SK-N-SH (cell line): ENCODE measurements around the gene XPOT. TPM values are rescaled to one million over a fixed set of nuclear protein-coding genes. Genes with fewer than 3 reads are reported as not detected.

Experiments
- CTCF ChIA-PET: fragments of 300-600, 350-600 bp; formaldehyde crosslinking; extraction: SDS; loops from one replicate; lab custom pipeline; 2021; lab: Yijun Ruan, JAX
- POLR2A ChIA-PET: fragments of 350-600 bp; sonication (Branson Sonifier 250); formaldehyde crosslinking; extraction: SDS; loops from one replicate; lab custom pipeline; 2020; ENCODE audit warnings: antibody characterized with exemption, inconsistent platforms; lab: Yijun Ruan, JAX
- DNase-seq: peaks from one replicate; pipeline ENCODE4 v3.0.0; 2012
- H2AFZ ChIP-seq: fragments of 200-600 bp; sonication (generic); 2 replicates; pipeline ENCODE4 v1.8.1; 2016; ENCODE audit warnings: antibody characterized with exemption, mild to moderate bottlenecking, low read depth
- H3F3A ChIP-seq: fragments of 200-600 bp; sonication (generic); replicated peaks from 2 replicates; pipeline ENCODE3; 2016; ENCODE audit warnings: antibody characterized with exemption, mild to moderate bottlenecking; ENCODE audit not compliant: insufficient read depth
- H3K27ac ChIP-seq, 2 experiments: fragments of 200-500 bp in 1 of 2; fragments of 200-600 bp in 1 of 2; sonication (Bioruptor generic) in 1 of 2; sonication (generic), shearing (Covaris generic) in 1 of 2; 2 replicates each; pipeline versions ENCODE4 v1.5.1 to v1.6.1; 2014 to 2016; ENCODE audit warnings: low read depth in 2 of 2, inconsistent platforms in 1 of 2, low read length in 1 of 2, mild to moderate bottlenecking in 1 of 2, mixed read lengths in 1 of 2
- H3K27me3 ChIP-seq: fragments of 200-600 bp; sonication (generic), shearing (Covaris generic); 2 replicates; pipeline ENCODE4 v1.6.1; 2016; ENCODE audit warnings: mixed run types; ENCODE audit not compliant: insufficient read depth
- H3K36me3 ChIP-seq, 2 experiments: fragments of 200-500 bp in 1 of 2; fragments of 200-600 bp in 1 of 2; sonication (Bioruptor generic) in 1 of 2; sonication (generic) in 1 of 2; replicated peaks in 1 of 2; 2 replicates each; pipeline versions ENCODE3 to v1.5.1; 2014 to 2016; ENCODE audit warnings: low read length in 1 of 2, mild to moderate bottlenecking in 1 of 2; ENCODE audit not compliant: insufficient read depth in 2 of 2, control insufficient read depth in 1 of 2
- H3K4me1 ChIP-seq, 2 experiments: fragments of 200-500 bp in 1 of 2; fragments of 200-600 bp in 1 of 2; sonication (Bioruptor generic) in 1 of 2; sonication (generic), shearing (Covaris generic) in 1 of 2; 2 replicates each; pipeline versions ENCODE4 v1.5.1 to v1.6.1; 2014 to 2016; ENCODE audit warnings: low read depth in 1 of 2, low read length in 1 of 2, mixed run types in 1 of 2; ENCODE audit not compliant: insufficient read depth in 2 of 2, control insufficient read depth in 1 of 2
- H3K4me2 ChIP-seq: fragments of 200-600 bp; sonication (generic), shearing (Covaris generic); 2 replicates; pipeline ENCODE4 v1.6.1; 2017; ENCODE audit warnings: mixed run types
- H3K4me3 ChIP-seq, 2 experiments: fragments of 200-500 bp in 1 of 2; fragments of 200-600 bp in 1 of 2; sonication (Bioruptor generic) in 1 of 2; sonication (generic), shearing (Covaris generic) in 1 of 2; 2 replicates each; pipeline versions ENCODE4 v1.5.1 to v1.8.1; 2014 to 2016; ENCODE audit warnings: low read depth in 2 of 2, inconsistent platforms in 1 of 2, low read length in 1 of 2, mild to moderate bottlenecking in 1 of 2, mixed read lengths in 1 of 2, moderate library complexity in 1 of 2
- H3K79me2 ChIP-seq: fragments of 200-600 bp; sonication (generic); 2 replicates; pipeline ENCODE4 v1.8.1; 2017; ENCODE audit warnings: mild to moderate bottlenecking; ENCODE audit not compliant: insufficient read depth
- H3K9ac ChIP-seq: fragments of 200-600 bp; sonication (generic); 2 replicates; pipeline ENCODE4 v1.6.1; 2017; ENCODE audit warnings: mixed run types
- H3K9me2 ChIP-seq: fragments of 200-600 bp; sonication (generic); 2 replicates; pipeline ENCODE4 v1.6.1; 2017; ENCODE audit warnings: mixed run types
- H3K9me3 ChIP-seq: fragments of 200-600 bp; sonication (generic); 2 replicates; pipeline ENCODE4 v1.6.1; 2017; ENCODE audit warnings: mixed run types, mild to moderate bottlenecking, moderate library complexity
- H4K20me1 ChIP-seq: fragments of 200-600 bp; sonication (generic); 2 replicates; pipeline ENCODE4 v1.6.1; 2017; ENCODE audit warnings: mild to moderate bottlenecking, mixed run types; ENCODE audit not compliant: insufficient read depth
- CTCF ChIP-seq: fragments of 200-600 bp; sonication (generic); IDR thresholded peaks from 2 replicates; pipeline ENCODE4 v1.6.1; 2017; ENCODE audit warnings: antibody characterized with exemption, mild to moderate bottlenecking, moderate library complexity
- ELF1 ChIP-seq: IDR thresholded peaks from 2 replicates; pipeline ENCODE4 v1.4.0; 2012
- FOSL2 ChIP-seq: IDR thresholded peaks from 2 replicates; pipeline ENCODE4 v1.4.0; 2012; ENCODE audit warnings: low read depth, mild to moderate bottlenecking, moderate library complexity, borderline replicate concordance
- FOXM1 ChIP-seq: IDR thresholded peaks from 2 replicates; pipeline ENCODE4 v1.4.0; 2012; ENCODE audit warnings: low read depth, mild to moderate bottlenecking
- IRF3 ChIP-seq: fragments of 150-350 bp; IDR thresholded peaks from 2 replicates; pipeline ENCODE4 v1.6.1; 2016; ENCODE audit warnings: mild to moderate bottlenecking, low read depth, low read length
- MXI1 ChIP-seq: IDR thresholded peaks from 2 replicates; pipeline ENCODE4 v1.6.1; 2012; ENCODE audit warnings: mild to moderate bottlenecking, low read depth, low read length, improper control_type of control experiment
- NRF1 ChIP-seq: IDR thresholded peaks from 2 replicates; pipeline ENCODE4 v1.6.1; 2012; ENCODE audit warnings: low read depth, mild to moderate bottlenecking, low read length
- TEAD4 ChIP-seq: IDR thresholded peaks from 2 replicates; pipeline ENCODE4 v1.4.0; 2012; ENCODE audit warnings: mild to moderate bottlenecking, borderline replicate concordance; ENCODE audit not compliant: insufficient read depth
- WGBS: methylation state at CpG from one replicate; pipeline ENCODE4 v1.1.6; 2017; ENCODE audit warnings: low lambda C conversion rate; 5-methylcytosine and 5-hydroxymethylcytosine counted together
- polyA plus RNA-seq, 3 experiments: library from polyadenylated mRNA; depleted of rRNA; stranded (reverse); fragments of >200 nt; gene quantifications; 2 replicates each; pipeline ENCODE4 v1.2.3, GENCODE V29; 2012

Gene XPOT
- polyA plus RNA-seq, 1 of the 3 experiments (the other 2 are of a cell fraction): 25.6 TPM

- TF ChIP-seq NRF1: no peak
- no peak for TF ChIP-seq TEAD4
- no peak for TF ChIP-seq CTCF
- TF ChIP-seq ELF1: no peak
- no peak for TF ChIP-seq FOXM1
- TF ChIP-seq MXI1: no peak
Observed at GRCh38 chr12:64468966-64469365, 64.8 kb downstream of the XPOT start (continued).

GRCh38 chr12:64469455-64470142 lies 65.4 kb downstream of the XPOT start:
- Histone ChIP-seq H3K4me3 (no peak overlapping the region), H3K4me2 (no peak overlapping the region), H3K79me2 (peaks cover 32% of the 10 kb centered on the region; the same call in 1 of the 2 replicates), H3K27me3 (no peaks in the 10 kb centered on the region), H3K9me3 (no peaks in the 10 kb centered on the region), H3K9me2 (no peaks in the 10 kb centered on the region), H3K9ac (no peak overlapping the region), H3F3A (peaks cover 3% of the 10 kb centered on the region), H3K27ac (no peak overlapping the region), H4K20me1 (no peaks in the 10 kb centered on the region), H2AFZ (no peak overlapping the region), H3K4me1 (0 out of 4 replicates have a peak, but pooled peaks cover 0 to 2% of the 10 kb centered on the region in 2 experiments), H3K36me3 (peaks cover 73 to 79% of the 10 kb centered on the region in 2 experiments)
- no peak for DNase-seq
- WGBS: 98% methylated on average over 2 of the region's 2 CpGs
- TF ChIP-seq IRF3 (no peak), CTCF (no peak), MXI1 (no peak), FOSL2 (no peak)
- POLR2A ChIA-PET: interaction anchor here (1.2 kb wide), 1 partner anchor 74 kb away, joined by 3 read pairs; no protein-coding TSS in a partner anchor
- CTCF ChIA-PET: interaction anchor here (0.6 to 1.6 kb wide), 5 partner anchors 9 to 228 kb away, joined by 3 to 4 read pairs (median 3); no protein-coding TSS in a partner anchor
